Adrenal gland (tissue), 5 donors: ENCODE measurements around the gene PLCH2.

ENCODE experiments used
- CTCF ChIP-seq, 6 experiments: fragments of 450-650 bp in 4 of 6; fragments of 200-600 bp in 2 of 6; sonication (generic) in 1 of 6; IDR thresholded peaks; 1 replicate in 5 of 6; 2 replicates in 1 of 6; pipeline versions ENCODE4 v1.5.1 to v1.8.0; 2016 to 2021; ENCODE audit warnings: antibody characterized with exemption in 6 of 6, mild to moderate bottlenecking in 2 of 6, moderate library complexity in 1 of 6
- POLR2A ChIP-seq, 2 donors: fragments of 450-650 bp; IDR thresholded peaks; one replicate each; pipeline ENCODE4 v1.6.1; 2017; ENCODE audit warnings: antibody characterized with exemption in 2 of 2, mild to moderate bottlenecking in 2 of 2, moderate library complexity in 1 of 2
- donor health status: DM: no; HTN: no; CAD: no.

- TF ChIP-seq CTCF (IDR thresholded peaks at IDR 0.05) (no peak), POLR2A (IDR thresholded peaks at IDR 0.05) (no peak)
These were observed 26.2 kb upstream of the PLCH2 start for GRCh38 chr1:2449636-2450454.
